ENCODE results near the gene FXYD5.

- TF ChIP-seq CTCF (conservative IDR thresholded peaks at IDR 0.05; ENCODE audit: low read length): no peak
- TF ChIP-seq EZH2phosphoT487 (IDR thresholded peaks at IDR 0.05; ENCODE audit: borderline replicate concordance): no peak
Measured at GRCh38 chr19:35184267-35184666, 29.7 kb downstream of the FXYD5 start.

Data from Loucy (cell line).